Measurements from ENCODE around the gene GFER.
A peak's percentile ranks its signal among the peaks of the same experiment; 100 is the strongest.
"Not testable (repeated sequence)": the region's sequence is repeated elsewhere in the genome, so short reads cannot be mapped to it uniquely, and the experiment has no call there.

GFER gene

GRCh38 chr16:1958143-1958491 is 25.9 kb upstream of the GFER start:
- DNase-seq: not testable (repeated sequence)

- DNase-seq: no peak
Measured at GRCh38 chr16:1958715-1959268, 25.2 kb upstream of the GFER start.

GRCh38 chr16:1959269-1960039 is 24.5 kb upstream of the GFER start, which contains the start of gene NDUFB10:
Gene NDUFB10 (plus strand): TSS chr16:1959538. CDS start chr16:1959625, 87 bp downstream.
- DNase-seq: peak; percentile 96

- peak; percentile 73 for DNase-seq
Measured at GRCh38 chr16:1960665-1961630, 23.0 kb upstream of the GFER start.

- peak; percentile 52 for DNase-seq
Measured at GRCh38 chr16:1961651-1962067, 22.3 kb upstream of the GFER start.

- DNase-seq: peak; percentile 34
Measured at GRCh38 chr16:1962161-1963153, 21.5 kb upstream of the GFER start.

- DNase-seq: peak; percentile 60
Measured at GRCh38 chr16:1963806-1964505, 20.0 kb upstream of the GFER start.

- DNase-seq: peak; percentile 98
Measured at GRCh38 chr16:1964506-1965395, 19.2 kb upstream of the GFER start, which contains the start of gene RPS2. Gene RPS2 (minus strand): TSS chr16:1964826. CDS start chr16:1964625, 201 bp downstream.

- DNase-seq: peak; percentile 34
Measured at GRCh38 chr16:1965396-1966001, 18.5 kb upstream of the GFER start.

GRCh38 chr16:1966460-1966859 is 17.5 kb upstream of the GFER start, which contains the start of gene RNF151:
Gene RNF151 (plus strand): TSS chr16:1966856. CDS start chr16:1966882, 26 bp downstream.
- no peak for DNase-seq

GRCh38 chr16:1968146-1968953 is 15.6 kb upstream of the GFER start:
- no peak for DNase-seq

- peak; percentile 96 for DNase-seq
Measured at GRCh38 chr16:1971796-1972489, 12.1 kb upstream of the GFER start, which contains the start of gene TBL3. Gene TBL3 (plus strand): TSS chr16:1972053. CDS start chr16:1972165, 112 bp downstream.

GRCh38 chr16:1972490-1972877 is 11.5 kb upstream of the GFER start:
- DNase-seq: peak; percentile 40

GRCh38 chr16:1973461-1974156 is 10.4 kb upstream of the GFER start:
- DNase-seq: no peak

- DNase-seq: no peak
Measured at GRCh38 chr16:1974157-1975070, 9.6 kb upstream of the GFER start.

All from stimulated activated CD4-positive, alpha-beta T cell treated with anti-CD3 and anti-CD28 coated beads, Interleukin-15, amount 100 ng/mL, for 24 hours (primary cell).